Measurements from ENCODE around the gene PSIP1. TPM values are rescaled to one million over a fixed set of nuclear protein-coding genes. Genes with fewer than 3 reads are reported as not detected.

PSIP1 gene
- total and polyA plus RNA-seq, 9 of the 15 experiments (the other 6 are each of a cell fraction or from before 2014, with no cell fraction given): 18.8 to 119 (median 59.9) TPM

DNA sequence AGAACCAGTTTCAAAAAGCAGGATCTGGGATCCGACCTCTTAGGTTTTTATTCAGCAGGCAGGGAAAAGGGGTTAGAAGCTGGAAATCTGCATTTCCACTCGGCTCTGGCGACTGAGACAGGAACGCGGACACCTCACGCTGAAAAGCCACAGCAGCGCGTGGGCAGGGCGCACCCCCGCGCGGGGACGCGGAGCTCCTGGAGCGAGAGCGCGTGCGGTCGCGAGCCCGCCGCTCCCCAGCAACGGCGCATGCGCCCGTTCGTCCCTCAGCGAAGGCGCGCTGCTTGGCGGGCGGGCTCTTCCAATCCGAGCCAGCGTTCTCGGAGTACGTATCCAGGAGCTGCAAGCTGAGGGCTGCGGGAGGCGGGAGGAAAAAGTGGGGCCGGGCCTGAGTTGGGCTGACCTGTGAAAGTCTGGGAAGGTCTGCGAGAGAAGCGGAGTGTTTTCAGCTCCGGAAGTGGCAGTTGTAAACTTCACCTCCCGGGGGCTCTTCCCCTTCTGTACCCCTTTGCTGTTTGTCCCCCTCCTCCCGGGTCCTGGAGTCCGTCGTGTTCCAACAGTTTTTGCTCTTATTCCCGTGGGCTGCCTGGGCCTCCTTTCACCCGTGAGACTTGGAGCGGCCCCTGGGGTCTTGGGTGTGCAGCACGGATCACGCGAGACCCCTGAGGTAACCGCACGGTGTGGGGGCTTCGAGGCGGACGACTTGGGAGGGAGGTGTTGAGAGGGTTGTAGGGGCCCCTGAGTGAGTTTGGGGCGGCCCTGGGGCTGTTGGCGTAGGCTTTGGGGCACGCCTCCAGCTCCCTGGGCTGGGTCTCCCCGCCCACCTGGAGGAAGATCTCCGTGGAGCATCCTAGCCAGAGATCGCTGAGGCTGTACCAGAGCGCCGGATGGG, 42.1 kb upstream of the PSIP1 start, which contains the start of gene CCDC171 (continued):
- TF ChIP-seq DLX4 (CRISPR knock-in tag; IDR thresholded peaks at IDR 0.05): no peak
- no peak for TF ChIP-seq MIER1 (IDR thresholded peaks at IDR 0.05; ENCODE audit: low read depth)
- no peak for TF ChIP-seq NFYB (IDR thresholded peaks at IDR 0.05; ENCODE audit: extremely low read depth, insufficient read length)
- TF ChIP-seq ZNF644 (tag; IDR thresholded peaks at IDR 0.05; ENCODE audit: low read depth): no peak
- TF ChIP-seq DACH1 (IDR thresholded peaks at IDR 0.05; ENCODE audit: partially characterized antibody): no peak
- TF ChIP-seq FOXP1 (CRISPR knock-in tag; IDR thresholded peaks at IDR 0.05): no peak
- TF ChIP-seq HDAC6 (IDR thresholded peaks at IDR 0.05; ENCODE audit: low read depth, low read length): no peak
- TF ChIP-seq E2F6 (IDR thresholded peaks at IDR 0.05; ENCODE audit: borderline replicate concordance in 1 of 2, extremely low read depth in 1 of 2, insufficient read depth in 1 of 2, insufficient read length in 1 of 2, low read depth in 1 of 2, low read length in 1 of 2, poor library complexity in 1 of 2, severe bottlenecking in 1 of 2): peak; percentile 90 to 98
- TF ChIP-seq STAT5B (CRISPR knock-in tag; IDR thresholded peaks at IDR 0.05): no peak
- TF ChIP-seq BDP1 (IDR thresholded peaks at IDR 0.05; ENCODE audit: insufficient read depth, insufficient read length): no peak
- TF ChIP-seq ASH1L (IDR thresholded peaks at IDR 0.05; ENCODE audit: borderline replicate concordance, low read depth, partially characterized antibody): no peak
- no peak for TF ChIP-seq ARNT (IDR thresholded peaks at IDR 0.05)
- TF ChIP-seq, protein P1, sequence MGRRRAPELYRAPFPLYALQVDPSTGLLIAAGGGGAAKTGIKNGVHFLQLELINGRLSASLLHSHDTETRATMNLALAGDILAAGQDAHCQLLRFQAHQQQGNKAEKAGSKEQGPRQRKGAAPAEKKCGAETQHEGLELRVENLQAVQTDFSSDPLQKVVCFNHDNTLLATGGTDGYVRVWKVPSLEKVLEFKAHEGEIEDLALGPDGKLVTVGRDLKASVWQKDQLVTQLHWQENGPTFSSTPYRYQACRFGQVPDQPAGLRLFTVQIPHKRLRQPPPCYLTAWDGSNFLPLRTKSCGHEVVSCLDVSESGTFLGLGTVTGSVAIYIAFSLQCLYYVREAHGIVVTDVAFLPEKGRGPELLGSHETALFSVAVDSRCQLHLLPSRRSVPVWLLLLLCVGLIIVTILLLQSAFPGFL (CRISPR knock-in tag; IDR thresholded peaks at IDR 0.05): no peak
- no peak for TF ChIP-seq ZNF766 (CRISPR knock-in tag; conservative IDR thresholded peaks at IDR 0.05)
- no peak for TF ChIP-seq RBM25 (IDR thresholded peaks at IDR 0.05; ENCODE audit: low read depth, low read length, severe bottlenecking)
- no peak for TF ChIP-seq ZNF212 (CRISPR knock-in tag; IDR thresholded peaks at IDR 0.05)
- no peak for TF ChIP-seq KDM1A (IDR thresholded peaks at IDR 0.05)
- TF ChIP-seq KAT8 (IDR thresholded peaks at IDR 0.05; ENCODE audit: low read depth): no peak
- TF ChIP-seq OTX1 (CRISPR knock-in tag; IDR thresholded peaks at IDR 0.05): no peak
- no peak for TF ChIP-seq SREBF1 (IDR thresholded peaks at IDR 0.05; ENCODE audit: borderline replicate concordance, low read depth, low read length)
- TF ChIP-seq, protein P2, sequence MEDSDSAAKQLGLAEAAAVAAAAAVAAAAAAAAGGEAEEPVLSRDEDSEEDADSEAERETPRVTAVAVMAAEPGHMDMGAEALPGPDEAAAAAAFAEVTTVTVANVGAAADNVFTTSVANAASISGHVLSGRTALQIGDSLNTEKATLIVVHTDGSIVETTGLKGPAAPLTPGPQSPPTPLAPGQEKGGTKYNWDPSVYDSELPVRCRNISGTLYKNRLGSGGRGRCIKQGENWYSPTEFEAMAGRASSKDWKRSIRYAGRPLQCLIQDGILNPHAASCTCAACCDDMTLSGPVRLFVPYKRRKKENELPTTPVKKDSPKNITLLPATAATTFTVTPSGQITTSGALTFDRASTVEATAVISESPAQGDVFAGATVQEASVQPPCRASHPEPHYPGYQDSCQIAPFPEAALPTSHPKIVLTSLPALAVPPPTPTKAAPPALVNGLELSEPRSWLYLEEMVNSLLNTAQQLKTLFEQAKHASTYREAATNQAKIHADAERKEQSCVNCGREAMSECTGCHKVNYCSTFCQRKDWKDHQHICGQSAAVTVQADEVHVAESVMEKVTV (CRISPR knock-in tag; IDR thresholded peaks at IDR 0.05): no peak
- no peak for TF ChIP-seq NELFE (IDR thresholded peaks at IDR 0.05; ENCODE audit: insufficient read depth, insufficient read length)
- TF ChIP-seq, protein P3, sequence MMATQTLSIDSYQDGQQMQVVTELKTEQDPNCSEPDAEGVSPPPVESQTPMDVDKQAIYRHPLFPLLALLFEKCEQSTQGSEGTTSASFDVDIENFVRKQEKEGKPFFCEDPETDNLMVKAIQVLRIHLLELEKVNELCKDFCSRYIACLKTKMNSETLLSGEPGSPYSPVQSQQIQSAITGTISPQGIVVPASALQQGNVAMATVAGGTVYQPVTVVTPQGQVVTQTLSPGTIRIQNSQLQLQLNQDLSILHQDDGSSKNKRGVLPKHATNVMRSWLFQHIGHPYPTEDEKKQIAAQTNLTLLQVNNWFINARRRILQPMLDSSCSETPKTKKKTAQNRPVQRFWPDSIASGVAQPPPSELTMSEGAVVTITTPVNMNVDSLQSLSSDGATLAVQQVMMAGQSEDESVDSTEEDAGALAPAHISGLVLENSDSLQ (IDR thresholded peaks at IDR 0.05): 0 out of 2 replicates have a peak, but pooled peaks have one; percentile 28

Measured in K562 (cell line).